Panc1 (cell line): ENCODE results near the gene EFEMP1.

Experiments used
- POLR2AphosphoS5 ChIP-seq: IDR thresholded peaks from 2 replicates; pipeline ENCODE4 v1.6.1; 2012; ENCODE audit warnings: mild to moderate bottlenecking, low read depth, low read length, moderate library complexity
- SIN3A ChIP-seq: IDR thresholded peaks from 2 replicates; pipeline ENCODE4 v1.6.1; 2012; ENCODE audit warnings: low read depth, mild to moderate bottlenecking, low read length, moderate library complexity, borderline replicate concordance; ENCODE audit not compliant: insufficient read depth
- TCF7L2 ChIP-seq: IDR thresholded peaks from 2 replicates; pipeline ENCODE4 v1.6.1; 2011; ENCODE audit warnings: mild to moderate bottlenecking, low read depth, low read length, inconsistent platforms
- TF ChIP-seq, protein P1 (sequence below), 2 experiments: IDR thresholded peaks; 2 replicates each; pipeline ENCODE4 v1.6.1; 2011 to 2012; ENCODE audit warnings: low read depth in 2 of 2, control low read depth in 1 of 2, low read length in 1 of 2, mild to moderate bottlenecking in 1 of 2, moderate library complexity in 1 of 2; ENCODE audit not compliant: insufficient read depth in 1 of 2
- TF ChIP-seq, protein P2 (sequence below): fragments of 450-650 bp; IDR thresholded peaks from 2 replicates; pipeline ENCODE4 v1.5.1; 2017; ENCODE audit warnings: mild to moderate bottlenecking

DNA sequence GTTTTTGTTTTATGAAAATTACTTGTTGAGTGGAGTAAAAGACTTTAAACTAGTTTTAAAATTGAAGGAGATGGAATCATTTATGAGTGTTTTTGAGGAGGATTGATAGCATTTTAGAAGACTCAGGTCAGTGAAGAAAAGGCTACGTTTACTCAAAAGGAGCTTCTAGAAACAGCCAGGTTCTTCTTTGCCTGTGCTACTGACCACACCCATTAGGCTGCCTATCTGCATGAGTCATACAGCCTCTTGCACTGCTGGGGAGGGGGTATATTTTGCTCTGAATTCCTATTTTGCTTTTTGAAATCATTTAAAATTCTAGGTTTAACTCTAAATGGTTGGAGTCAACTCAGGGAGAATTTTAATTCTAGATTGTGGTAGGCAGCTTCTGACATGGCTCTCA is 22.3 kb downstream of the EFEMP1 start:
- TF ChIP-seq, protein P1, sequence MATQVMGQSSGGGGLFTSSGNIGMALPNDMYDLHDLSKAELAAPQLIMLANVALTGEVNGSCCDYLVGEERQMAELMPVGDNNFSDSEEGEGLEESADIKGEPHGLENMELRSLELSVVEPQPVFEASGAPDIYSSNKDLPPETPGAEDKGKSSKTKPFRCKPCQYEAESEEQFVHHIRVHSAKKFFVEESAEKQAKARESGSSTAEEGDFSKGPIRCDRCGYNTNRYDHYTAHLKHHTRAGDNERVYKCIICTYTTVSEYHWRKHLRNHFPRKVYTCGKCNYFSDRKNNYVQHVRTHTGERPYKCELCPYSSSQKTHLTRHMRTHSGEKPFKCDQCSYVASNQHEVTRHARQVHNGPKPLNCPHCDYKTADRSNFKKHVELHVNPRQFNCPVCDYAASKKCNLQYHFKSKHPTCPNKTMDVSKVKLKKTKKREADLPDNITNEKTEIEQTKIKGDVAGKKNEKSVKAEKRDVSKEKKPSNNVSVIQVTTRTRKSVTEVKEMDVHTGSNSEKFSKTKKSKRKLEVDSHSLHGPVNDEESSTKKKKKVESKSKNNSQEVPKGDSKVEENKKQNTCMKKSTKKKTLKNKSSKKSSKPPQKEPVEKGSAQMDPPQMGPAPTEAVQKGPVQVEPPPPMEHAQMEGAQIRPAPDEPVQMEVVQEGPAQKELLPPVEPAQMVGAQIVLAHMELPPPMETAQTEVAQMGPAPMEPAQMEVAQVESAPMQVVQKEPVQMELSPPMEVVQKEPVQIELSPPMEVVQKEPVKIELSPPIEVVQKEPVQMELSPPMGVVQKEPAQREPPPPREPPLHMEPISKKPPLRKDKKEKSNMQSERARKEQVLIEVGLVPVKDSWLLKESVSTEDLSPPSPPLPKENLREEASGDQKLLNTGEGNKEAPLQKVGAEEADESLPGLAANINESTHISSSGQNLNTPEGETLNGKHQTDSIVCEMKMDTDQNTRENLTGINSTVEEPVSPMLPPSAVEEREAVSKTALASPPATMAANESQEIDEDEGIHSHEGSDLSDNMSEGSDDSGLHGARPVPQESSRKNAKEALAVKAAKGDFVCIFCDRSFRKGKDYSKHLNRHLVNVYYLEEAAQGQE (IDR thresholded peaks at IDR 0.05; ENCODE audit: insufficient read depth in 1 of 2, low read depth in 2 of 2, low read length in 1 of 2) = no peak
- TF ChIP-seq, protein P2, sequence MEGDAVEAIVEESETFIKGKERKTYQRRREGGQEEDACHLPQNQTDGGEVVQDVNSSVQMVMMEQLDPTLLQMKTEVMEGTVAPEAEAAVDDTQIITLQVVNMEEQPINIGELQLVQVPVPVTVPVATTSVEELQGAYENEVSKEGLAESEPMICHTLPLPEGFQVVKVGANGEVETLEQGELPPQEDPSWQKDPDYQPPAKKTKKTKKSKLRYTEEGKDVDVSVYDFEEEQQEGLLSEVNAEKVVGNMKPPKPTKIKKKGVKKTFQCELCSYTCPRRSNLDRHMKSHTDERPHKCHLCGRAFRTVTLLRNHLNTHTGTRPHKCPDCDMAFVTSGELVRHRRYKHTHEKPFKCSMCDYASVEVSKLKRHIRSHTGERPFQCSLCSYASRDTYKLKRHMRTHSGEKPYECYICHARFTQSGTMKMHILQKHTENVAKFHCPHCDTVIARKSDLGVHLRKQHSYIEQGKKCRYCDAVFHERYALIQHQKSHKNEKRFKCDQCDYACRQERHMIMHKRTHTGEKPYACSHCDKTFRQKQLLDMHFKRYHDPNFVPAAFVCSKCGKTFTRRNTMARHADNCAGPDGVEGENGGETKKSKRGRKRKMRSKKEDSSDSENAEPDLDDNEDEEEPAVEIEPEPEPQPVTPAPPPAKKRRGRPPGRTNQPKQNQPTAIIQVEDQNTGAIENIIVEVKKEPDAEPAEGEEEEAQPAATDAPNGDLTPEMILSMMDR = no peak
- no peak for TF ChIP-seq TCF7L2
- no peak for TF ChIP-seq POLR2AphosphoS5
- no peak for TF ChIP-seq SIN3A
